Endothelial cell of umbilical vein (primary cell): ENCODE results near the gene AJAP1. TPM values are rescaled to one million over a fixed set of nuclear protein-coding genes. Genes with fewer than 3 reads are reported as not detected.

Experiments used
- BruUV-seq: library from RNA; stranded (reverse); fragments of 400-500 nt; replicated peaks from 2 replicates; lab custom pipeline; 2021; lab: Mats Ljungman, UMichigan
- CTCF ChIA-PET: fragments of 300-600, 350-600 bp; sonication (Branson Sonifier 250); formaldehyde crosslinking; loops from one replicate; lab custom pipeline; 2021; ENCODE audit warnings: antibody characterized with exemption, inconsistent platforms; lab: Charles Lee
- POLR2A ChIA-PET: fragments of 300-600, 350-600 bp; sonication (Branson Sonifier 250); formaldehyde crosslinking; loops from one replicate; lab custom pipeline; 2021; ENCODE audit warnings: antibody characterized with exemption, inconsistent platforms; lab: Charles Lee
- DNase-seq: peaks from one replicate; pipeline ENCODE4 v3.0.0-alpha.2; 2011; ENCODE audit warnings: low read depth, low spot score
- FAIRE-seq: peaks from 2 replicates; lab custom pipeline; 2011; peaks lifted over from hg19 to GRCh38; lab: Jason Lieb, UNC
- H2AFZ ChIP-seq: 2 replicates; pipeline ENCODE4 v1.6.0; 2012; ENCODE audit warnings: low read depth, low read length, control low read depth, inconsistent platforms
- H3K27ac ChIP-seq: 2 replicates; pipeline ENCODE4 v1.5.1; 2011; ENCODE audit warnings: low read depth, mild to moderate bottlenecking, control low read depth, low read length, moderate library complexity; ENCODE audit not compliant: insufficient read depth
- H3K27me3 ChIP-seq, 2 experiments: 2 replicates each; pipeline versions ENCODE4 v1.6.0 to v1.6.1; 2011; ENCODE audit warnings: low read length in 2 of 2, mixed read lengths in 1 of 2; ENCODE audit not compliant: control insufficient read depth in 2 of 2, insufficient read depth in 2 of 2
- H3K36me3 ChIP-seq, 2 experiments: 2 replicates in 1 of 2; 3 replicates in 1 of 2; pipeline ENCODE4 v1.5.1; 2011; ENCODE audit warnings: low read length in 2 of 2, mild to moderate bottlenecking in 1 of 2, moderate library complexity in 1 of 2; ENCODE audit not compliant: control insufficient read depth in 2 of 2, insufficient read depth in 2 of 2; ENCODE audit errors: extremely low read depth in 1 of 2
- H3K4me1 ChIP-seq: 3 replicates; pipeline ENCODE4 v1.5.1; 2011; ENCODE audit warnings: mild to moderate bottlenecking, low read length; ENCODE audit not compliant: control insufficient read depth, insufficient read depth; ENCODE audit errors: extremely low read depth
- H3K4me2 ChIP-seq: 2 replicates; pipeline ENCODE4 v1.6.1; 2011; ENCODE audit warnings: low read length, control low read depth, mixed read lengths; ENCODE audit not compliant: insufficient read depth
- H3K4me3 ChIP-seq, 3 experiments: fragments of 200-600 bp in 1 of 3; sonication (generic), shearing (Covaris generic) in 1 of 3; replicated peaks in 1 of 3; 2 replicates each; pipeline ENCODE4 v1.5.1; 2011 to 2016; ENCODE audit warnings: control low read depth in 3 of 3, low read length in 3 of 3, mild to moderate bottlenecking in 2 of 3, inconsistent platforms in 1 of 3, low read depth in 1 of 3, moderate library complexity in 1 of 3; ENCODE audit not compliant: insufficient read depth in 1 of 3
- H3K79me2 ChIP-seq: 2 replicates; pipeline ENCODE4 v1.6.0; 2012; ENCODE audit warnings: low read length, inconsistent platforms; ENCODE audit not compliant: control insufficient read depth, insufficient read depth
- H3K9ac ChIP-seq: replicated peaks from 2 replicates; pipeline ENCODE3; 2011; ENCODE audit warnings: low read length, control low read depth; ENCODE audit not compliant: insufficient read depth; ENCODE audit errors: extremely low read depth
- H3K9me1 ChIP-seq: replicated peaks from 3 replicates; pipeline ENCODE4 v1.6.0; 2011; ENCODE audit warnings: mild to moderate bottlenecking, low read length; ENCODE audit not compliant: control insufficient read depth, insufficient read depth; ENCODE audit errors: extremely low read depth
- H3K9me3 ChIP-seq: replicated peaks from 2 replicates; pipeline ENCODE4 v1.5.1; 2012; ENCODE audit warnings: low read length, inconsistent platforms; ENCODE audit not compliant: control insufficient read depth, insufficient read depth
- H4K20me1 ChIP-seq: replicated peaks from 2 replicates; pipeline ENCODE3; 2011; ENCODE audit warnings: mild to moderate bottlenecking, low read length; ENCODE audit not compliant: control insufficient read depth, insufficient read depth; ENCODE audit errors: extremely low read depth
- EZH2 ChIP-seq: IDR thresholded peaks from 2 replicates; pipeline ENCODE4 v1.6.1; 2012; ENCODE audit warnings: borderline replicate concordance, low read depth, mild to moderate bottlenecking, moderate library complexity, low read length, inconsistent platforms; ENCODE audit not compliant: severe bottlenecking
- FOS ChIP-seq: IDR thresholded peaks from 2 replicates; pipeline ENCODE4 v1.6.1; 2011; ENCODE audit warnings: mild to moderate bottlenecking, low read length, moderate library complexity, borderline replicate concordance; ENCODE audit not compliant: insufficient read depth
- GATA2 ChIP-seq: IDR thresholded peaks from 2 replicates; pipeline ENCODE4 v1.7.0; 2011; ENCODE audit warnings: low read depth, mild to moderate bottlenecking, moderate library complexity, mixed read lengths, low read length; ENCODE audit not compliant: insufficient read length, insufficient read depth
- JUN ChIP-seq: IDR thresholded peaks from 2 replicates; pipeline ENCODE4 v1.6.1; 2011; ENCODE audit warnings: borderline replicate concordance, low read depth; ENCODE audit not compliant: insufficient read length, insufficient read depth
- MYC ChIP-seq: IDR thresholded peaks from one replicate; pipeline ENCODE4 v1.6.1; 2011; ENCODE audit warnings: mild to moderate bottlenecking, low read depth, low read length
- POLR2A ChIP-seq: IDR thresholded peaks from 2 replicates; pipeline ENCODE4 v1.6.1; 2012; ENCODE audit warnings: low read depth, mild to moderate bottlenecking, control low read depth, low read length
- POLR2AphosphoS5 ChIP-seq: IDR thresholded peaks from 2 replicates; pipeline ENCODE4 v1.6.1; 2012; ENCODE audit warnings: low read depth, mild to moderate bottlenecking, control low read depth, low read length, moderate library complexity; ENCODE audit not compliant: insufficient read depth
- dilution Hi-C: fragments of 300-500 bp; cut with MboI; formaldehyde crosslinking; loops from one replicate; pipeline ENCODE4 v1.15.0; 2019; ENCODE audit warnings: low sequenced_read_pairs; ENCODE audit not compliant: extremely low pct_ligation_motif_present
- intact Hi-C: fragments of 100-400 bp; cut with micrococcal nuclease; formaldehyde crosslinking; loops from one replicate; pipeline ENCODE4 v1.10.0; 2022
- polyA plus RNA-seq, 4 experiments: library from polyadenylated mRNA; depleted of rRNA in 3 of 4; stranded (reverse) in 3 of 4; unstranded in 1 of 4; fragments of >200 nt; gene quantifications; 2 replicates each; pipeline versions ENCODE4 v1.2.1 to v1.2.3, GENCODE V29; 2011 to 2012; ENCODE audit warnings: missing spikeins in 1 of 4
- total RNA-seq: library from RNA; stranded (reverse); gene quantifications from 2 replicates; pipeline ENCODE4 v1.2.3, GENCODE V29; 2021
- TF ChIP-seq, protein P1 (sequence below), 2 donors: IDR thresholded peaks; 1 replicate in 1 of 2; 2 replicates in 1 of 2; pipeline ENCODE4 v1.5.1; 2011; ENCODE audit warnings: low read length in 2 of 2, mild to moderate bottlenecking in 2 of 2, moderate library complexity in 2 of 2, control low read depth in 1 of 2, inconsistent platforms in 1 of 2, low read depth in 1 of 2; ENCODE audit not compliant: insufficient read depth in 1 of 2; ENCODE audit errors: extremely low read depth in 1 of 2
- TF ChIP-seq, protein P2 (sequence below): IDR thresholded peaks from 2 replicates; pipeline ENCODE4 v1.6.1; 2011; ENCODE audit not compliant: insufficient read depth, insufficient read length

AJAP1 gene
- total and polyA plus RNA-seq, 2 donors (not counting 3 experiments of a cell fraction or from before 2014, with no cell fraction given) = not detected

DNA sequence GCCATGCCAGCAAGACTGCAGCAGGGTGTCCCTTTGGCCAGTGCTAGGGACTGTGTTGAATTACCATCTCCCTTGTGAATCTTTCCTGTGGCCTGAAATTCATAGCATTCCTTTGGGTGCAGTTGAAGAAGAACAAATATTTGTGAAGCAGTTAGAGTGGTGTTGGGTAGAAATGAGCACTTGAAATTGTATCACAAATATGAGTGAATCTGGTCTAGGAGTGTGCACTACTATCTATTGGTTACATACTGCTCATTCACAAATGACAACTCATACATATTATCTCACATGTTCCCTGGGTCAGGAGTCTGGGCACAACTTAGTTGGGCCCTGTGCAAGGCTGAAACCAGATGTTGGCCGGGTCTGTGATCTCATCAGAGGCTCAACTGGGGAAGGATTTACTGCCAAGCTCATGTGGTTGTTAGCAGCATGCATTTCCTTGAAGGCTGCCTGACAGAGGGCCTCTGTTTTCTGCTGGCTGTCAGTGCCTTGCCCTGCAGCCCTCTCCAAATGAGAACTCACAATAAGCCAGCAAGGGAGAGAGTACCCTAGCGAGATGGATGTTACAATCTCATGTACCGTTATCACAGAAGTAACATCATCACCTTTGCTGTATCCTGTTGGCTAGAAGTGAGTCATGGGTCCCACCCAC lies 23.8 kb downstream of the AJAP1 start:
- Histone ChIP-seq H3K9ac (no peak overlapping the region), H3K4me3 (no peak overlapping the region), H3K36me3 (no peaks in the 10 kb centered on the region), H2AFZ (no peak overlapping the region), H3K4me1 (no peaks in the 10 kb centered on the region), H3K79me2 (no peaks in the 10 kb centered on the region), H4K20me1 (no peaks in the 10 kb centered on the region), H3K4me2 (no peak overlapping the region), H3K9me1 (no peaks in the 10 kb centered on the region), H3K27me3 (no peaks in the 10 kb centered on the region), H3K27ac (no peak overlapping the region), H3K9me3 (no peaks in the 10 kb centered on the region)
- DNase-seq = no peak
- TF ChIP-seq POLR2A (no peak), MYC (no peak)
- ChIA-PET CTCF (no interaction called here), POLR2A (no interaction called here)
- no TSS peak for BruUV-seq
- no peak for FAIRE-seq
- dilution Hi-C loops (no loop called here), intact Hi-C loops (no loop called here)

DNA sequence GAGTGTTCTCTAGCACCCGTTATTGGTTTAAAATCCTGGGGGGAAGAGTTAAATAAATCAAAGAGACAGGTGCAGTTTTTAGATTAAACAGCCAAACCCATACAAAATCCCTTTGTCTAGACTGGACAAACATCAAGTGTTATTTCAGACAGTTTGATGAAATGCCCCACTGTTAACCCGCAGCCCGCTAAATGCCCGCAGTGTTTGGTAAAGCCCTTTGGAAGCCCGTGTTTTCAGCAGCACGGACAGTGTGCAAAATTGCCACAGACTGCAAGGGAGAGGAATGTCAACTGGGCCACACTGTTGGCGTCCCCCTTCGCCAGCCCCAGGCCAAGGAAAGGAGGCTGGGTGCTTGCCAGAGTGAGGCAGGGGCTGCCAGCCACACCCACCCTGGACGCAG lies 26.6 kb downstream of the AJAP1 start:
- dilution Hi-C loops (no loop called here), intact Hi-C loops (no loop called here)
- POLR2A ChIA-PET = no interaction called here
- Histone ChIP-seq H3K4me2 (no peak overlapping the region), H3K27ac (no peak overlapping the region), H3K9me3 (no peaks in the 10 kb centered on the region), H3K36me3 (no peaks in the 10 kb centered on the region), H3K79me2 (no peaks in the 10 kb centered on the region), H4K20me1 (no peaks in the 10 kb centered on the region), H3K9ac (no peak overlapping the region), H3K9me1 (no peaks in the 10 kb centered on the region), H3K27me3 (no peaks in the 10 kb centered on the region), H3K4me3 (no peak overlapping the region), H2AFZ (no peak overlapping the region), H3K4me1 (no peaks in the 10 kb centered on the region)
- TF ChIP-seq MYC = no peak
- no peak for TF ChIP-seq POLR2A
- TF ChIP-seq, protein P1, sequence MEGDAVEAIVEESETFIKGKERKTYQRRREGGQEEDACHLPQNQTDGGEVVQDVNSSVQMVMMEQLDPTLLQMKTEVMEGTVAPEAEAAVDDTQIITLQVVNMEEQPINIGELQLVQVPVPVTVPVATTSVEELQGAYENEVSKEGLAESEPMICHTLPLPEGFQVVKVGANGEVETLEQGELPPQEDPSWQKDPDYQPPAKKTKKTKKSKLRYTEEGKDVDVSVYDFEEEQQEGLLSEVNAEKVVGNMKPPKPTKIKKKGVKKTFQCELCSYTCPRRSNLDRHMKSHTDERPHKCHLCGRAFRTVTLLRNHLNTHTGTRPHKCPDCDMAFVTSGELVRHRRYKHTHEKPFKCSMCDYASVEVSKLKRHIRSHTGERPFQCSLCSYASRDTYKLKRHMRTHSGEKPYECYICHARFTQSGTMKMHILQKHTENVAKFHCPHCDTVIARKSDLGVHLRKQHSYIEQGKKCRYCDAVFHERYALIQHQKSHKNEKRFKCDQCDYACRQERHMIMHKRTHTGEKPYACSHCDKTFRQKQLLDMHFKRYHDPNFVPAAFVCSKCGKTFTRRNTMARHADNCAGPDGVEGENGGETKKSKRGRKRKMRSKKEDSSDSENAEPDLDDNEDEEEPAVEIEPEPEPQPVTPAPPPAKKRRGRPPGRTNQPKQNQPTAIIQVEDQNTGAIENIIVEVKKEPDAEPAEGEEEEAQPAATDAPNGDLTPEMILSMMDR (IDR thresholded peaks at IDR 0.05; ENCODE audit: extremely low read depth in 1 of 2, insufficient read depth in 1 of 2, low read depth in 1 of 2, low read length in 2 of 2) = no peak
- no peak for TF ChIP-seq FOS
- no peak for TF ChIP-seq JUN
- TF ChIP-seq EZH2 = no peak
- no peak for TF ChIP-seq POLR2AphosphoS5
- TF ChIP-seq, protein P2, sequence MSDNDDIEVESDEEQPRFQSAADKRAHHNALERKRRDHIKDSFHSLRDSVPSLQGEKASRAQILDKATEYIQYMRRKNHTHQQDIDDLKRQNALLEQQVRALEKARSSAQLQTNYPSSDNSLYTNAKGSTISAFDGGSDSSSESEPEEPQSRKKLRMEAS = no peak
- no peak for TF ChIP-seq GATA2
- CTCF ChIA-PET = no interaction called here
- no peak for FAIRE-seq
- DNase-seq = no peak
- BruUV-seq = no TSS peak
